Activated T-helper 2 cell treated with anti-CD3 and anti-CD28 coated beads, Interferon-gamma antibody, Interleukin-2, Interleukin-4, amounts not matched to agents 10 μg/mL and 5 μg/mL and 100 μg/mL, durations not matched to agents 14 hours and 24 hours and 36 hours (primary cell): Measurements from ENCODE around the gene APOL4. TPM values are rescaled to one million over a fixed set of nuclear protein-coding genes. Genes with fewer than 3 reads are reported as not detected.
A peak's percentile ranks its signal among the peaks of the same experiment; 100 is the strongest.

Experiments used
- DNase-seq: peaks from one replicate; pipeline ENCODE4 v3.0.0; 2021; ENCODE audit warnings: low spot score
- H3K27ac Mint-ChIP-seq: one replicate; pipeline ENCODE4 v1.8.0; 2021; ENCODE audit warnings: mixed read lengths
- H3K27me3 Mint-ChIP-seq: one replicate; pipeline ENCODE4 v1.8.0; 2021; ENCODE audit warnings: low read depth, mixed read lengths
- H3K36me3 Mint-ChIP-seq: one replicate; pipeline ENCODE4 v1.8.0; 2021; ENCODE audit warnings: low read depth, mixed read lengths
- H3K4me1 Mint-ChIP-seq: one replicate; pipeline ENCODE4 v1.8.0; 2021; ENCODE audit warnings: low read depth, mixed read lengths
- H3K4me3 Mint-ChIP-seq: one replicate; pipeline ENCODE4 v1.8.0; 2021; ENCODE audit warnings: low read depth, mild to moderate bottlenecking, moderate library complexity, mixed read lengths
- H3K9me3 Mint-ChIP-seq: one replicate; pipeline ENCODE4 v1.8.0; 2021; ENCODE audit warnings: mixed read lengths
- intact Hi-C: fragments of 100-400 bp; cut with micrococcal nuclease; formaldehyde crosslinking; loops from one replicate; pipeline ENCODE4 v1.15.1; 2023
- total RNA-seq: library from RNA; stranded (reverse); gene quantifications from 2 replicates; pipeline ENCODE4 v1.2.3, GENCODE V29; 2022

APOL4 gene
- total RNA-seq, 1 donor from 2014 or later = 0.52 TPM

DNA sequence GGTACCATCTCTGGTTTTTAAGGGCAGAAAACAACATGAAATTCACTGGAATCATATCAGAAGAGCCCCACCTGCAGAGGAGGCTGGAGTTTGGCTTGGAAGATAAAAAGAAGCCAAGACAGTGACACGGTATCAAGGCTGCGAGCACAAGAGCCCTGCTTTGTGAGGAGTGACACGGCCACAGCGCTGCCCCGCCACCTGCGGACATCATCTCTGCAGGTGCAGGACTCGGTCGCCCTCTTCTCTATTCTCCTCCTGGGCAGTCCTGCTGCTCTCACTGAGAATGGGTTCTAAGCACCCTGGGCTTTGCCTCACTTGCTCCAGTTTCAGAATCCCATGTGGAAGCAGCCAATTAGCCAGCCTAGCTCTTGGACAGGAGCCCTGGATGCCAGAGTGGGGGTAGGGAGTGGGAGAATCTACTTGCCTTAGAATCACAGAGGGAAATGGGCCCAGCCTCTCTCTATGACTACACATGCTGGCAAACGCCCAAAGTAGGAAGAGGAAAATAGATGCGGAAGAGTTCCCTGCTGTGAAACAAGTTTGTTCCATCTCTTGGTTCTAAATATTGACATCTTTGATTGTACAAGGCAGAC lies 17.1 kb downstream of the APOL4 start:
- no peaks in the 10 kb centered on the region for H3K9me3 Mint-ChIP-seq
- peaks cover 3% of the 10 kb centered on the region for H3K4me1 Mint-ChIP-seq
- no peak for DNase-seq
- no peak overlapping the region for H3K27ac Mint-ChIP-seq
- intact Hi-C loops = no loop called here
- H3K27me3 Mint-ChIP-seq = peaks cover 2% of the 10 kb centered on the region
- H3K4me3 Mint-ChIP-seq = no peak overlapping the region
- H3K36me3 Mint-ChIP-seq = no peaks in the 10 kb centered on the region

DNA sequence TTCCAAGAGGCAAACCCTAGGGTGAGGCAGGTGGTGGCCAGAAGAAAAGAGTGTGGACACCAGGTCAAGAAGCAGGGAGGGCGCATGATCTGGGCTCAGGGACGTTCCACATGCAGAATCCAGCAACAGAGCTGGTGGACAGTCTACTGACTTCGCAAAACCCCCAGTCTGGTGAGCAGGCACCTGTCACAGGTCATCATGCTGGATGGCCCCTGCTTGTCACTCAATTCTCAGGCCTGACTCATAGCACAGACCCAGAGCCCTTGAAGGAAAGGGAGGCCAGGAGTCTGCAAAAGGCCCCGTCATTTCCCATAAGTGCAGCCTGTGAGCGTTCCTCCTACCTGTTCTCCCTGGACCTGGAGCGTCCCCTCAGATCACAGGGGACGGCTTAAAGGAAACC lies 18.2 kb downstream of the APOL4 start:
- Mint-ChIP-seq H3K27me3 (peaks cover 2% of the 10 kb centered on the region), H3K9me3 (no peaks in the 10 kb centered on the region), H3K4me1 (peaks cover 3% of the 10 kb centered on the region), H3K4me3 (no peak overlapping the region), H3K27ac (no peak overlapping the region), H3K36me3 (no peaks in the 10 kb centered on the region)
- intact Hi-C loops = no loop called here
- no peak for DNase-seq

DNA sequence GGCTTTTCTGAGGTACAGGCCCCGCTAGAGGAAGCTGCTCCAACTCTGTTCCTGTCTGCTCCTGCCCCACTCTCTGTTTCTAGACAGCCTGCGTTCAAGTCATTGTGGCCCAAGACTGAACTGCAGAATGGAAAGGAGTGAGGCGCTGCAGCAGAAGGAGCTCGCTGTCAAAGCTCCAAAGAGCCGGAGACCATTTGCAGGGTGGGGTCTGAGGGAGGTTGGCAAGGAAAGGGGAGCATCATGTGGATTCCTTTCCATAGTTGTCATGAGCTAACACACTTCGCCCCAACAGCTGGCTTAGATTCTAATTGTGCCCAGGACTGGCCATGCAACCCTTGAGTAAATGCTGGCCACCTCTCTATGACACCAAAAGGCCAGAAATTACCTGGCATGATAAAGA lies 18.8 kb downstream of the APOL4 start:
- intact Hi-C loops = no loop called here
- Mint-ChIP-seq H3K27ac (no peak overlapping the region), H3K4me1 (peaks cover 3% of the 10 kb centered on the region)

DNA sequence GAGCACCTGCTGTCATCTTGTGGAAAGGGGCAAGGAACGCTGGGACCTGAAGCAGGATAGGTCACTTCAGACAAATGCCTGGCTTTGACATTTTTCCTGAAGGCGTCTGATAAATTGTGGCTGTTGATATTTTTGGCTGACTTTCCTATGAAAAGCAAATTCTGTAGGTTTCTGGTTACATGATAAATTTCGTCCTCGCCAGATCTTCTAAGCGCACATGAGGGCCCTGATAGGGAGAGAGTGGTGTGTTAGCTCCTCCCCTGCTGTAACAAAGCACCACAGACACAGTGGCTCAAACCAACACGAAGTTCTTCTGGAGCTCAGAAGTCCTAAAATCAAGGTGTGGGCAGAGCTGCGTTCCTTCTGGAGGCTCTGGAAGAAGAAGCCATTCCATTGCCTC lies 19.6 kb downstream of the APOL4 start:
- H3K9me3 Mint-ChIP-seq = peaks cover 5% of the 10 kb centered on the region
- no peak overlapping the region for H3K4me3 Mint-ChIP-seq
- H3K4me1 Mint-ChIP-seq = peaks cover 3% of the 10 kb centered on the region
- intact Hi-C loops = no loop called here
- no peak overlapping the region for H3K27ac Mint-ChIP-seq
- peaks cover 3% of the 10 kb centered on the region for H3K27me3 Mint-ChIP-seq
- no peak for DNase-seq
- no peaks in the 10 kb centered on the region for H3K36me3 Mint-ChIP-seq

More for the DNA sequence above, 18.8 kb downstream of the APOL4 start:
- no peaks in the 10 kb centered on the region for H3K36me3 Mint-ChIP-seq
- peaks cover 2% of the 10 kb centered on the region for H3K27me3 Mint-ChIP-seq
- no peak for DNase-seq
- no peaks in the 10 kb centered on the region for H3K9me3 Mint-ChIP-seq
- no peak overlapping the region for H3K4me3 Mint-ChIP-seq

DNA sequence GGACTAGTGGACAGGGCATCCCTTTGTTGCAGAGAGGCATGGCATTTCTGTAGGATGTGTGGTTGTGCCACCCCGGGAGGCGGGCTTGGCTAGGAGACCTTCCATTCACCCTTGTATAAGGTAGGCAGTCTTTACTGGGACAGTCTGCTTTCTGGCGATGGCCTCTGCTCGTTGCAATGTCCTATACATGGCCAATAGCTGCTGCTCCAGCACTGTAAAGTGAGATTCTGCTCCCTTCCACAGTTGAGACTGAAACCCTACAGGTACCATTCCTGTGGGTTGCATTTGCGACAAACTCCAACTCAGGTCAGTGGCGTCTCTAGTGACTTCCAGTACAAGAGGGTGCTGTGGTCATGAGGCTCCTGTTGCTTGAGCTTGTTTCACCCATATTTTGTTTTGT lies 20.7 kb downstream of the APOL4 start:
- no peaks in the 10 kb centered on the region for H3K36me3 Mint-ChIP-seq
- H3K4me3 Mint-ChIP-seq = no peak overlapping the region
- intact Hi-C loops = loop anchor here (1.0 kb wide), 1 partner anchor 36 kb away; no protein-coding TSS in a partner anchor
- peaks cover 3% of the 10 kb centered on the region for H3K27me3 Mint-ChIP-seq
- no peak overlapping the region for H3K27ac Mint-ChIP-seq
- no peak for DNase-seq
- peaks cover 9% of the 10 kb centered on the region for H3K9me3 Mint-ChIP-seq
- peaks cover 3% of the 10 kb centered on the region for H3K4me1 Mint-ChIP-seq

DNA sequence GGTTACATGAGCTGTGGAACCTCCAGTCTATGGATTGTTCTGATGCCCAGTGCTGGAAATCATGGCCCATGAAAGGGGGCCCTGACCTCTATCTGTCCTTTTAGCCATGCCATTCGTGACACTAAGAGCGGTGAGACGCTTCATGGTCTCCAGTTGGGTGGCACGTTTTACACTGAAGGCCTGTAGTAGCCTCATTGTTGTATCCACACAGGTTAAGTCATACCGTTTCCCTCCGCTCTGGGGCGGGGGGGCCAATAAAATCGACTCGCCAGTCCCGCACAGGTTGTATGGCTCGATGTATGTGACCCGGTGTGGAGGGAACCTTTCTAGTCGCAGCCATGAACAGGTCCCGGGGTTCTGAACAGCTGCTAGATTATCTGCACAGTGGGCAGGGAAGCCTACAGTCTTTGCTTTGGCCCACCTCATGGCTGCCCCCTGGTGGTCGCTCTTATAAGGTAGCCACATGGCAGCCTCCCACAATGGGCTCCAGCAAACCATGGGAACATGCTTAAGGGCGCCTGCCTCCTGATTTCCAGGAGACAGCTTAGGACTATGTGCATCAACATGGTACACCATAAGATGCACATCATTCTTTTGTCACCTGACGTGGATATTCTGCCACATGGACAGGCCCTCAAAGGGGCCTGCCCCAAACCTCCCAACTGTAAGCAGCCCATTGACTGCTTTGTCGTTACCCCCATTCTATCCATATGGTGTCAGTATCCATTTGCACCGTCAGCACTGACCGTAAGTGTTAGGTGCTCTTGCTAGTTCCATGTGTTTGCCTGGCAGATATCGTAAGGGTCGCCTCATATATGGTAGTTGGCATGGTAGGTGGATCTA lies 21.4 kb downstream of the APOL4 start:
- no peaks in the 10 kb centered on the region for H3K36me3 Mint-ChIP-seq
- H3K27me3 Mint-ChIP-seq = peaks cover 5% of the 10 kb centered on the region
- intact Hi-C loops = loop anchor here (1.0 kb wide), 1 partner anchor 35 kb away; no protein-coding TSS in a partner anchor
- H3K27ac Mint-ChIP-seq = no peak overlapping the region
- H3K4me1 Mint-ChIP-seq = peaks cover 3% of the 10 kb centered on the region
- H3K4me3 Mint-ChIP-seq = no peak overlapping the region
- peak; percentile 68 for DNase-seq
- peaks cover 9% of the 10 kb centered on the region for H3K9me3 Mint-ChIP-seq

DNA sequence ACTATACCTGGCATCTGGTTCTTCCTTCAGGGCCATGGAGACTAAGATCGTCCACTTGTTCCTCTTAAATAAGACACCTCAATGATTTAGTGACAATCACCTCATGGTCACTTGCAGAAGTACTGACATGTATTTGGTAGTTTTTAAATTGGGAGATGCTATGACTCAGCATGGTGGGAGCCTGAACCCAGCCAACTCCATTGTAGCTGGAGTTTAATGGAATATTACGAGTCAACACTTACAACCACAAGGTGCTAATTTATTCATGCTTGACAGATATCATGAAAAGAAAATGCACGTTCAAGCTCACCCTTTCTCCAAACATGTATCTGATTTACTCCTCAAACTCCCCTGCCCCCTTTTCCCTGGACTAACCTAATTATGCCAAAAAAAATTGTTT lies 24.4 kb downstream of the APOL4 start:
- H3K4me3 Mint-ChIP-seq = no peak overlapping the region
- no peak overlapping the region for H3K27ac Mint-ChIP-seq
- intact Hi-C loops = no loop called here
- H3K4me1 Mint-ChIP-seq = peaks cover 3% of the 10 kb centered on the region
- no peaks in the 10 kb centered on the region for H3K36me3 Mint-ChIP-seq
- peaks cover 3% of the 10 kb centered on the region for H3K27me3 Mint-ChIP-seq
- peaks cover 9% of the 10 kb centered on the region for H3K9me3 Mint-ChIP-seq
- no peak for DNase-seq

DNA sequence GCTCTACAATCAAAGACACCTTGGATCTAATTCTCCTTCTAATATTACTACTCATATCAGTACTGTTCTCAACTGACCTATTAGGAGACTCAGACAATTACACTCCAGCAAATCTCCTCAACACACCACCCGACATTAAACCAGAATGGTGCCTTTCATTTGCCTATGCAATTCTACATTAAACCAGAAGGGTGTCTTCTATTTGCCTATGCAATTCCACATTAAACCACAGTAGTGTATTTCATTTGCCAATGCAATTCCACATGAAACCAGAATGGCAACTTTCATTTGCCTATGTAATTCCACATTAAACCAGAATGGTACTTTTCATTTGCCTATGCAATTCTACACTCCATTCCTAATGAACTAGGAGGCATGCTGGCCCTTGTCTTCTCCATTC lies 25.7 kb downstream of the APOL4 start:
- Mint-ChIP-seq H3K36me3 (no peaks in the 10 kb centered on the region), H3K27ac (no peak overlapping the region), H3K9me3 (peaks cover 9% of the 10 kb centered on the region), H3K4me1 (peaks cover 3% of the 10 kb centered on the region), H3K27me3 (peaks cover 7% of the 10 kb centered on the region), H3K4me3 (no peak overlapping the region)
- intact Hi-C loops = no loop called here
- no peak for DNase-seq

DNA sequence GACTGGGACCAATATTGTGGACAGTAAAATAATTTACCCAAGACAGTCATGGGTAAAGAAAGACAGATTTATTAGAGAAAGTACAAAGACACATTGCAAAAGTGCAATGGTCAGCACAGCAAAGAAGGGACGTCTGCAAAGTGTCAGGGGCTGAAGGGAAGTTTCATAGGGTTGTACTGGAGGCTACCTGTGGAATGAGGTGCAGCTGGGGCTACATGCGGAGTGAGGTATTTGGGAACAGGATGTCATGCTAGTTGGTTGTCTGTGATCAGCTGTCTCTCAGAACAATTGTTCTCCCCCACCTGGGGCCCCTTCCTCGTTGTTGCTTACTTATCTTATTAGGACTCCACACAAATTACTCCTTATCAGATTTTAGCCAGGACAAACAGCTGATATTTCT lies 29.7 kb downstream of the APOL4 start:
- Mint-ChIP-seq H3K4me1 (peaks cover 7% of the 10 kb centered on the region), H3K27me3 (peaks cover 8% of the 10 kb centered on the region), H3K27ac (no peak overlapping the region), H3K36me3 (peaks cover 4% of the 10 kb centered on the region), H3K9me3 (peaks cover 11% of the 10 kb centered on the region), H3K4me3 (no peak overlapping the region)
- DNase-seq = no peak
- intact Hi-C loops = no loop called here

DNA sequence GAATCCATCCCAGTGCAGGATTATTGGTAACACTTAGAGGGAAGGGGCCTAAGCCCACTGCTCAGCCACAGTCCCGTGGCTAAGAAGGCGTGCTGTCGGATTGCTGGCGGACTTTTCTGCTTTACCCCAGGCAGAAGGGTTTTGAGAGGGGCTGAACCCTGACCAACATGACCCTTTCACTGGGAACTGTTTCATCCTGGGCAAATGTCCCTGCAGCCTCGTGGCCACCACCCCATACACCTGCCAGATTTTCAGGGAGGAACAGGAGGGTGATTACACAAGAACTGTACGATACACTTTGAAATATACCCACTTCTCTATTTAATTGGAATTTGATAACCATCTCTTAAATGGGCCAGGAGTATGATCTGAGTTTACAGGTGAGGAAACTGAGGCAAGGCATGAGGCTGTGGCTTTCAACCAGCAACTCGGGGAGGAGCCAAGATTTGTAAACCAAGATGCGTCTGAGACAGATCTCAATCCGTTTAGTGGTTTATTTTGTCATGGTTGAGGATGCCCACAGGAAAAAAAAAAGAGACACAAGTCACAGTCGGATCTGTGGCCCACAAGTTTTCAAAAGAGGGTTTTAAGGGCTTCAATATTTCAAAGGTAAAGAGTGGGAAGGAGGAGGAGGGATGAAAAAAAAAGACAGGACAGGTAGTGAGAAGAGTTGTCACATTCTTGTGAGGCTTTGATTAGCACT lies 34.9 kb downstream of the APOL4 start:
- peaks cover 33% of the 10 kb centered on the region for H3K4me1 Mint-ChIP-seq
- no peak overlapping the region for H3K27ac Mint-ChIP-seq
- peaks cover 4% of the 10 kb centered on the region for H3K27me3 Mint-ChIP-seq
- DNase-seq = peak; percentile 30
- intact Hi-C loops = no loop called here
- H3K9me3 Mint-ChIP-seq = peaks cover 8% of the 10 kb centered on the region
- H3K4me3 Mint-ChIP-seq = no peak overlapping the region
- H3K36me3 Mint-ChIP-seq = peaks cover 4% of the 10 kb centered on the region

DNA sequence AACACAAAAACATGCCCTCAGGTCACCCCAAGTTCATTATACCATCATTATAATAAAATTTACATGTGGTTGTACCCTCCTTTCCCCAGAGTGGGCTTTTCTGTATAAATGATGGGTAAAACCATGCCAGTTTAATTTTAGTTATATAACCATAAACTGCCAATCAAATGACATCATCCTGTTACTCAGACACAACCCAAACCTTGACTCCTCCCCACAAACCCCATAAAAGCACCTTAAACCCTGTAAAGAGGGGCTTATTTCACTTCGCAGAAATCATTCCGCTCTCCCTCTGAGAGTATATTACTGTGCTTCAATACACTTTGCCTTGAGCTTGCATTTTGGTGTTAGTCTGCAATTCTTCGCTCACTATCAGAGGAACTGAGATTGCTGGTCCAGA lies 35.5 kb downstream of the APOL4 start:
- Mint-ChIP-seq H3K9me3 (peaks cover 8% of the 10 kb centered on the region), H3K27me3 (peaks cover 3% of the 10 kb centered on the region), H3K27ac (no peak overlapping the region), H3K4me3 (no peak overlapping the region), H3K36me3 (peaks cover 4% of the 10 kb centered on the region), H3K4me1 (peaks cover 39% of the 10 kb centered on the region)
- no peak for DNase-seq
- intact Hi-C loops = no loop called here

DNA sequence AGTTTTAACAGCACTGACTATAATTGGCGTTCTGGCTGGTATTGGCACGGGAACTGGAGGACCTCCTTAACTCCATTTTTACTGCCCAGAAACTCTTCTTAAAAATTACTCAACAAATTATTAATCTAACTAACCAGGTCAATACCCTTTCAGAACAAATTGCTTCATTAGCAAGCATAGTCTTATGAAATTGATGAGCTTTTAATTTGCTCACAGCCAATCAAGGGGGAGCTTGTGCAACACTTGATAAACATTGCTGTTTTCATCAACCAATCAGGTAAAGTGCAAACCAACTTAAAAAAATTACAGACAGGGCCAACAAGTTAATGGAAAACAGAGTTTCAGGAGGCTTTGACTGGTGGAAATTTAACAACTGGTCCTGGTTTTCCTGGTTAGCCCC lies 36.5 kb downstream of the APOL4 start:
- intact Hi-C loops = no loop called here
- Mint-ChIP-seq H3K27ac (no peak overlapping the region), H3K4me3 (no peak overlapping the region), H3K27me3 (peaks cover 3% of the 10 kb centered on the region), H3K36me3 (peaks cover 4% of the 10 kb centered on the region), H3K9me3 (peaks cover 8% of the 10 kb centered on the region), H3K4me1 (peaks cover 48% of the 10 kb centered on the region)
- no peak for DNase-seq

DNA sequence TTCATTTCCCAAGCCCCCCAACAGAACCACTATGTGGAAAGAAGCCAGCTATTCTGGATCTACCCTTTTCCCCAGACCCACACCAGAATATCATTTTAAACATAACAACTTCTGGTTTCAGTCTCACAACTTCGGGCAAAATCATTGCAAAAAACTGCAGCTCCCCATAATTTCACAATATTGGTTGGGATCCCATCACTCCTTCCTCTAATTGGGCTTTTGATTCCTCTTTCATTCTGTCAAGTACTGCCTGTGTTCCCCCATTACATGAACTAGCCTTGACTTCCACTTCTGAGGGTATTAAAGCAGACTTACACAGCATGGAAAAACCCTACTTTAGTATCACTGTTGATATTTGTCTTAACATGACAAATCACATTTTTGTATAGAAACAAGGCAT lies 37.0 kb downstream of the APOL4 start:
- H3K36me3 Mint-ChIP-seq = peaks cover 4% of the 10 kb centered on the region
- no peak overlapping the region for H3K4me3 Mint-ChIP-seq
- no peak for DNase-seq
- H3K4me1 Mint-ChIP-seq = peaks cover 53% of the 10 kb centered on the region
- peaks cover 8% of the 10 kb centered on the region for H3K9me3 Mint-ChIP-seq
- intact Hi-C loops = no loop called here
- H3K27me3 Mint-ChIP-seq = peaks cover 3% of the 10 kb centered on the region
- H3K27ac Mint-ChIP-seq = no peak overlapping the region
